Endothelial cell of umbilical vein (primary cell): Measurements from ENCODE around the gene SLC12A9.

Source experiments
- POLR2AphosphoS5 ChIP-seq: IDR thresholded peaks from 2 replicates; pipeline ENCODE4 v1.6.1; 2012; ENCODE audit warnings: low read depth, mild to moderate bottlenecking, control low read depth, low read length, moderate library complexity; ENCODE audit not compliant: insufficient read depth
- TF ChIP-seq, protein P1 (sequence below), 2 donors: IDR thresholded peaks; 1 replicate in 1 of 2; 2 replicates in 1 of 2; pipeline ENCODE4 v1.5.1; 2011; ENCODE audit warnings: low read length in 2 of 2, mild to moderate bottlenecking in 2 of 2, moderate library complexity in 2 of 2, control low read depth in 1 of 2, inconsistent platforms in 1 of 2, low read depth in 1 of 2; ENCODE audit not compliant: insufficient read depth in 1 of 2; ENCODE audit errors: extremely low read depth in 1 of 2
- TF ChIP-seq, protein P2 (sequence below): IDR thresholded peaks from 2 replicates; pipeline ENCODE4 v1.6.1; 2011; ENCODE audit not compliant: insufficient read depth, insufficient read length

DNA sequence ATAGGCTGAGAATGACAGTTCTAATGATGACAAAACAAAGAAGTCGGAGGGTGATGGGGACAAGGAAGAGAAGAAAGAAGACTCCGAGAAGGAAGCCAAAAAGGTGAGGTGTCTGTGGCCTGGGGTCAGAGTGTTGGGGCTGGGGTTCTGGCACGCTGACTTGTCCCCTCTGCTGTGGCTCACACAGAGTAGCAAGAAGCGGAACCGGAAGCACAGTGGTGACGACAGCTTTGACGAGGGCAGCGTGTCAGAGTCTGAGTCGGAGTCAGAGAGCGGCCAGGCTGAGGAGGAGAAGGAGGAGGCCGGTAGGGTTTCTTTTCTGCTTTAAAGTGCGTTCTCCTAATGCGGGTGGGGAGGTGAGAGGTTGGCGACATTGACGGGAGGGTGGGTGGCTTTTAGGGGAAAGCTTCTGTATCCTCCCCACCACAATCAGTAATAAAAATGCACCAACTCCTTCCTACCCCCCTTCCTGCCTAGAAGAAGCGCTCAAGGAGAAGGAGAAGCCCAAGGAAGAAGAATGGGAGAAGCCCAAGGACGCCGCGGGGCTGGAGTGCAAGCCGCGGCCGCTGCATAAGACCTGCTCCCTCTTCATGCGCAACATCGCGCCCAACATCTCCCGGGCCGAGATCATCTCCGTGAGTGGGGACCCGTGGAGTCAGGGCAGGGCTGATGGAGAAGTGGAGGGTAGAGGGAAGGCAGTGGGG, 32.4 kb downstream of the SLC12A9 start:
- TF ChIP-seq, protein P1, sequence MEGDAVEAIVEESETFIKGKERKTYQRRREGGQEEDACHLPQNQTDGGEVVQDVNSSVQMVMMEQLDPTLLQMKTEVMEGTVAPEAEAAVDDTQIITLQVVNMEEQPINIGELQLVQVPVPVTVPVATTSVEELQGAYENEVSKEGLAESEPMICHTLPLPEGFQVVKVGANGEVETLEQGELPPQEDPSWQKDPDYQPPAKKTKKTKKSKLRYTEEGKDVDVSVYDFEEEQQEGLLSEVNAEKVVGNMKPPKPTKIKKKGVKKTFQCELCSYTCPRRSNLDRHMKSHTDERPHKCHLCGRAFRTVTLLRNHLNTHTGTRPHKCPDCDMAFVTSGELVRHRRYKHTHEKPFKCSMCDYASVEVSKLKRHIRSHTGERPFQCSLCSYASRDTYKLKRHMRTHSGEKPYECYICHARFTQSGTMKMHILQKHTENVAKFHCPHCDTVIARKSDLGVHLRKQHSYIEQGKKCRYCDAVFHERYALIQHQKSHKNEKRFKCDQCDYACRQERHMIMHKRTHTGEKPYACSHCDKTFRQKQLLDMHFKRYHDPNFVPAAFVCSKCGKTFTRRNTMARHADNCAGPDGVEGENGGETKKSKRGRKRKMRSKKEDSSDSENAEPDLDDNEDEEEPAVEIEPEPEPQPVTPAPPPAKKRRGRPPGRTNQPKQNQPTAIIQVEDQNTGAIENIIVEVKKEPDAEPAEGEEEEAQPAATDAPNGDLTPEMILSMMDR (IDR thresholded peaks at IDR 0.05; ENCODE audit: extremely low read depth in 1 of 2, insufficient read depth in 1 of 2, low read depth in 1 of 2, low read length in 2 of 2), result no peak
- TF ChIP-seq, protein P2, sequence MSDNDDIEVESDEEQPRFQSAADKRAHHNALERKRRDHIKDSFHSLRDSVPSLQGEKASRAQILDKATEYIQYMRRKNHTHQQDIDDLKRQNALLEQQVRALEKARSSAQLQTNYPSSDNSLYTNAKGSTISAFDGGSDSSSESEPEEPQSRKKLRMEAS, result no peak
- no peak for TF ChIP-seq POLR2AphosphoS5
